IPS-18c (cell line): ENCODE data around the gene CRYGA.
"Not testable (repeated sequence)": the region's sequence is repeated elsewhere in the genome, so short reads cannot be mapped to it uniquely, and the experiment has no call there.

Source experiments
- H3K4me3 ChIP-seq: 2 replicates; pipeline ENCODE4 v1.7.0; 2013; ENCODE audit warnings: low read depth, mild to moderate bottlenecking, low read length, moderate library complexity; ENCODE audit not compliant: insufficient read depth
- H3K9me3 ChIP-seq: one replicate; pipeline ENCODE4 v1.6.1; 2013; ENCODE audit warnings: mild to moderate bottlenecking, low read length, moderate library complexity; ENCODE audit not compliant: control insufficient read depth, insufficient read depth

CRYGA gene

GRCh38 chr2:208175069-208175839 lies 11.9 kb upstream of the CRYGA start:
- Histone ChIP-seq H3K9me3 (no peaks in the 10 kb centered on the region), H3K4me3 (no peak overlapping the region)

GRCh38 chr2:208174144-208174543 lies 10.8 kb upstream of the CRYGA start:
- no peaks in the 10 kb centered on the region for H3K9me3 ChIP-seq
- no peak overlapping the region for H3K4me3 ChIP-seq

GRCh38 chr2:208172125-208172524 lies 8.7 kb upstream of the CRYGA start:
- no peaks in the 10 kb centered on the region for H3K9me3 ChIP-seq

GRCh38 chr2:208164951-208165755 lies 1.8 kb upstream of the CRYGA start:
- Histone ChIP-seq H3K4me3 (no peak overlapping the region), H3K9me3 (no peaks in the 10 kb centered on the region)

More at GRCh38 chr2:208172125-208172524, 8.7 kb upstream of the CRYGA start:
- H3K4me3 ChIP-seq, result no peak overlapping the region

- Histone ChIP-seq H3K9me3 (peaks cover 2% of the 10 kb centered on the region), H3K4me3 (no peak overlapping the region)
These were observed 7.0 kb downstream of the CRYGA start for GRCh38 chr2:208156439-208156838.

- H3K4me3 ChIP-seq, result no peak overlapping the region
- H3K9me3 ChIP-seq, result peaks cover 2% of the 10 kb centered on the region
These were observed 10.2 kb downstream of the CRYGA start for GRCh38 chr2:208153156-208153555.

- no peak overlapping the region for H3K4me3 ChIP-seq
These were observed 12.4 kb downstream of the CRYGA start for GRCh38 chr2:208150956-208151355.

GRCh38 chr2:208150094-208150493 lies 13.3 kb downstream of the CRYGA start:
- peaks cover 2% of the 10 kb centered on the region for H3K9me3 ChIP-seq
- H3K4me3 ChIP-seq, result no peak overlapping the region

More at GRCh38 chr2:208150956-208151355, 12.4 kb downstream of the CRYGA start:
- H3K9me3 ChIP-seq, result peaks cover 2% of the 10 kb centered on the region

- Histone ChIP-seq H3K9me3 (peaks cover 2% of the 10 kb centered on the region), H3K4me3 (no peak overlapping the region)
These were observed 14.6 kb downstream of the CRYGA start for GRCh38 chr2:208148803-208149202.

- H3K4me3 ChIP-seq, result no peak overlapping the region
- H3K9me3 ChIP-seq, result peaks cover 4% of the 10 kb centered on the region
These were observed 15.6 kb downstream of the CRYGA start for GRCh38 chr2:208147759-208148158.

- H3K4me3 ChIP-seq, result no peak overlapping the region
- peaks cover 4% of the 10 kb centered on the region for H3K9me3 ChIP-seq
These were observed 16.4 kb downstream of the CRYGA start for GRCh38 chr2:208147008-208147407.

- H3K9me3 ChIP-seq, result peaks cover 2% of the 10 kb centered on the region
- no peak within 1 kb of the TSS for H3K4me3 ChIP-seq
These were observed 17.4 kb downstream of the CRYGA start, which contains the start of gene CRYGB for GRCh38 chr2:208146006-208146405. Gene CRYGB (minus strand): TSS chr2:208146158. CDS start chr2:208146120, 38 bp downstream.

- Histone ChIP-seq H3K4me3 (no peak overlapping the region; the same call in 1 of the 2 replicates), H3K9me3 (peaks cover 4% of the 10 kb centered on the region)
These were observed 20.2 kb downstream of the CRYGA start for GRCh38 chr2:208142925-208143799.

- H3K4me3 ChIP-seq, result no peak overlapping the region; the same call in 1 of the 2 replicates
- H3K9me3 ChIP-seq, result peaks cover 4% of the 10 kb centered on the region
These were observed 21.0 kb downstream of the CRYGA start for GRCh38 chr2:208142240-208142924.

- peaks cover 6% of the 10 kb centered on the region for H3K9me3 ChIP-seq
- no peak overlapping the region for H3K4me3 ChIP-seq
These were observed 23.9 kb downstream of the CRYGA start for GRCh38 chr2:208139447-208139846.

- not testable (repeated sequence) for H3K9me3 ChIP-seq, H3K4me3 ChIP-seq
These were observed 25.1 kb downstream of the CRYGA start for GRCh38 chr2:208138334-208138733.

- H3K4me3 ChIP-seq, result no peak overlapping the region
- peaks cover 4% of the 10 kb centered on the region for H3K9me3 ChIP-seq
These were observed 26.7 kb downstream of the CRYGA start for GRCh38 chr2:208136716-208137094.
